HEK293 (cell line): ENCODE results near the gene TRPV6.
A peak's percentile ranks its signal among the peaks of the same experiment; 100 is the strongest.

Experiments
- CTCF ChIA-PET: fragments of 350-600 bp; formaldehyde crosslinking; extraction: SDS; loops from one replicate; lab custom pipeline; 2021; ENCODE audit warnings: antibody characterized with exemption; lab: Yijun Ruan, JAX
- POLR2A ChIA-PET: fragments of 300-600 bp; formaldehyde crosslinking; extraction: SDS; loops from one replicate; lab custom pipeline; 2020; ENCODE audit warnings: antibody characterized with exemption, inconsistent platforms; lab: Yijun Ruan, JAX
- H3K27ac ChIP-seq: fragments of 200-500 bp; sonication (Bioruptor generic); 2 replicates; pipeline ENCODE4 v1.5.1; 2014; ENCODE audit warnings: low read depth, low read length, control low read depth, inconsistent platforms; ENCODE audit errors: extremely low read depth
- H3K36me3 ChIP-seq, 2 experiments: fragments of 200-500 bp in 1 of 2; sonication (Bioruptor generic) in 1 of 2; 1 replicate in 1 of 2; 2 replicates in 1 of 2; pipeline ENCODE4 v1.5.1; 2014 to 2017; ENCODE audit warnings: inconsistent platforms in 2 of 2, low read length in 2 of 2; ENCODE audit not compliant: control insufficient read depth in 2 of 2, insufficient read depth in 1 of 2
- H3K4me1 ChIP-seq: fragments of 200-500 bp; sonication (Bioruptor generic); 2 replicates; pipeline ENCODE4 v1.5.1; 2014; ENCODE audit warnings: mild to moderate bottlenecking, low read length, inconsistent platforms; ENCODE audit not compliant: control insufficient read depth, insufficient read depth
- H3K4me3 ChIP-seq: 2 replicates; pipeline ENCODE4 v1.5.1; 2011; ENCODE audit warnings: low read depth, mild to moderate bottlenecking, control low read depth, low read length, moderate library complexity
- H3K9me3 ChIP-seq: fragments of 200-500 bp; sonication (Bioruptor generic); 2 replicates; pipeline ENCODE4 v1.5.1; 2014; ENCODE audit warnings: low read depth, low read length, inconsistent platforms; ENCODE audit not compliant: control insufficient read depth, insufficient read depth
- HOXC10 ChIP-seq: sonication (generic); formaldehyde crosslinking; IDR thresholded peaks from 2 replicates; pipeline ENCODE4 v1.8.1; 2023; ENCODE audit warnings: mild to moderate bottlenecking, missing genetic modification reagents
- IKZF3 ChIP-seq: fragments of 450-650 bp; IDR thresholded peaks from 2 replicates; pipeline ENCODE4 v1.5.0; 2018; ENCODE audit warnings: missing biosample characterization, mild to moderate bottlenecking, missing genetic modification characterization, moderate library complexity
- PRDM1 ChIP-seq: fragments of 450-650 bp; formaldehyde crosslinking; IDR thresholded peaks from 2 replicates; pipeline ENCODE4; 2016; ENCODE audit warnings: missing biosample characterization, missing genetic modification characterization
- SETDB1 ChIP-seq: IDR thresholded peaks from one replicate; pipeline ENCODE4 v1.6.1; 2017; ENCODE audit warnings: mild to moderate bottlenecking, low read length, moderate library complexity, mixed read lengths; ENCODE audit not compliant: insufficient read length
- ZNF37A ChIP-seq: fragments of 450-650 bp; IDR thresholded peaks from 2 replicates; pipeline ENCODE4 v1.5.1; 2018; ENCODE audit warnings: missing biosample characterization, missing genetic modification characterization
- ZNF792 ChIP-seq: fragments of 450-650 bp; formaldehyde crosslinking; IDR thresholded peaks from 2 replicates; pipeline ENCODE4 v1.5.1; 2016; ENCODE audit warnings: missing biosample characterization, missing genetic modification characterization
- ZNF837 ChIP-seq: fragments of 450-650 bp; formaldehyde crosslinking; IDR thresholded peaks from 2 replicates; pipeline ENCODE4 v1.5.1; 2016; ENCODE audit warnings: missing biosample characterization, missing genetic modification characterization
- ZSCAN23 ChIP-seq: fragments of 450-650 bp; formaldehyde crosslinking; IDR thresholded peaks from 2 replicates; pipeline ENCODE4 v1.5.1; 2016; ENCODE audit warnings: missing biosample characterization, missing genetic modification characterization
- TF ChIP-seq, protein P1 (sequence below): fragments of 450-650 bp; formaldehyde crosslinking; IDR thresholded peaks from 2 replicates; pipeline ENCODE4 v1.5.1; 2016; ENCODE audit warnings: missing biosample characterization, missing genetic modification characterization
- TF ChIP-seq, protein P2 (sequence below): fragments of 450-650 bp; formaldehyde crosslinking; IDR thresholded peaks from 2 replicates; pipeline ENCODE4 v1.5.1; 2016; ENCODE audit warnings: missing biosample characterization, missing genetic modification characterization
- TF ChIP-seq, protein P3 (sequence below): fragments of 450-650 bp; formaldehyde crosslinking; IDR thresholded peaks from 2 replicates; pipeline ENCODE4 v1.5.1; 2016; ENCODE audit warnings: missing biosample characterization, missing genetic modification characterization
- TF ChIP-seq, protein P4 (sequence below): fragments of 450-650 bp; formaldehyde crosslinking; IDR thresholded peaks from 2 replicates; pipeline ENCODE4 v1.5.1; 2016; ENCODE audit warnings: missing biosample characterization, missing genetic modification characterization
- TF ChIP-seq, protein P5 (sequence below): fragments of 450-650 bp; formaldehyde crosslinking; IDR thresholded peaks from 2 replicates; pipeline ENCODE4 v1.5.1; 2016; ENCODE audit warnings: missing biosample characterization, missing genetic modification characterization

Gene TRPV6

DNA sequence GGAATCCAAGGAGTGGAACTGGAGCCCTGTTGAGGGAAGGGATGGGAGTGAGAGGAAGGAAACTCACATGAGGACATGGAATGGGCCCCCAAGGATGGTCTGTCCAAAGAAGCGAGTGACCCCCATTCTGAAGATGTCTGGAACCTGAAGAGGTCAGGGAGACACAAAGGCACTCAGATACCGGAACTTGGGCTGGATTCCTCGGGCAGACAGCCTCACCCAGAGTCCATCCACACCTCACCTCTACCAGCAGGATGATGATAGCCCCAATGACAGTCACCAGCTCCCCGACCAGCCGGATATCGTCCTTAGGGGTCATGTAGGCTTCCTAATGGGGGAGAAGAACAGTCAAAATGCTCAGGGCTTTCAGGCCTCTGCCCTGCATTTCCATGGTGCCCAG lies 10.7 kb downstream of the TRPV6 start (continued):
- TF ChIP-seq HOXC10 (CRISPR knock-in tag) = no peak
- TF ChIP-seq, all 188 proteins: peak for 0

DNA sequence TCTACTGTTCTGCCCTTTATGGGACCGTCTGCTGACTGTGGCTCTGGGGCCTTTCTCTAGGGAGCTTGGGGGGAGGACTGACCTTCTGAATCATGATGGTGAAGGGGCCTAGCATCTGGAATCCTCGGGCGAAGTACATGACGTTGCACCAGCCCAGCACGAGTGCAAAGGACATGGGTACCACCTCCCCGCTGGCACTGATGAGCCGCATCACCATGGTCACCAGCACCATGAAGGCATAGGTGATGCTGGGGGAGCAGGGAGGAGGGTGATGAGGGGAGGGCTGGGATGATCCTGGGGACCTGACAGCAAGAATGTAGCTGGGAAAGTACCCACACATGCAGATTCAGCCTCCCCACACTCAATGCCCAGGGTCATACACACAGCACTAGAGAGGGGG lies 11.1 kb downstream of the TRPV6 start:
- H3K36me3 ChIP-seq = peaks cover 0 to 17% of the 10 kb centered on the region in 2 experiments; a peak in 1 of 3 replicates
- ChIA-PET CTCF (interaction anchor here (0.6 to 3.5 kb wide), 5 partner anchors 20 to 340 kb away, joined by 3 to 61 read pairs (median 12); no protein-coding TSS in a partner anchor), POLR2A (no interaction called here)
- H3K4me3 ChIP-seq = no peak overlapping the region
- no peaks in the 10 kb centered on the region for H3K9me3 ChIP-seq
- no peaks in the 10 kb centered on the region for H3K4me1 ChIP-seq
- TF ChIP-seq, protein P1, sequence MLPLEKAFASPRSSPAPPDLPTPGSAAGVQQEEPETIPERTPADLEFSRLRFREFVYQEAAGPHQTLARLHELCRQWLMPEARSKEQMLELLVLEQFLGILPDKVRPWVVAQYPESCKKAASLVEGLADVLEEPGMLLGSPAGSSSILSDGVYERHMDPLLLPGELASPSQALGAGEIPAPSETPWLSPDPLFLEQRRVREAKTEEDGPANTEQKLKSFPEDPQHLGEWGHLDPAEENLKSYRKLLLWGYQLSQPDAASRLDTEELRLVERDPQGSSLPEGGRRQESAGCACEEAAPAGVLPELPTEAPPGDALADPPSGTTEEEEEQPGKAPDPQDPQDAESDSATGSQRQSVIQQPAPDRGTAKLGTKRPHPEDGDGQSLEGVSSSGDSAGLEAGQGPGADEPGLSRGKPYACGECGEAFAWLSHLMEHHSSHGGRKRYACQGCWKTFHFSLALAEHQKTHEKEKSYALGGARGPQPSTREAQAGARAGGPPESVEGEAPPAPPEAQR = no peak
- H3K27ac ChIP-seq = no peak overlapping the region

DNA sequence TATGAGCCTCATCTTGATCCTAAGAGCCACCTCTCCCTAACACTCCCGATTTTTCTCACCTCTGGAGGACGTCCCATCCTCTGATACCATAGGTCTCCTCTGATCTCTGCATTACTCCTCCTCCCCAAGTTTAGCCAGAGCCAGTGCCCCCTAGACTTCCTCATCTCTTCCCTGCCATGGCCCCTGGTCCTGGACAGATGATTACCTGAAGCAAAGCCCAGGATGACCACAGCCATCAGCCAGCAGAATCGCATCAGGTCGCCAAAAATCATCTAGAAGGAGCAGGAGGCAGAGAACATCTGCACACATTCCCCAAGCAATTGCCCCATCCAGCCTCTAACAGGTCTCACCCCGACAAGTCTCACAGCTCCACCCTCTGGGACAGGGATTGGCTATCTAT lies 11.7 kb downstream of the TRPV6 start:
- H3K9me3 ChIP-seq = no peaks in the 10 kb centered on the region
- H3K36me3 ChIP-seq = peaks cover 0 to 17% of the 10 kb centered on the region in 2 experiments; a peak in 1 of 3 replicates
- no peak overlapping the region for H3K27ac ChIP-seq
- no peak for TF ChIP-seq ZSCAN23 (tag by site-specific recombination)
- TF ChIP-seq, protein P2, sequence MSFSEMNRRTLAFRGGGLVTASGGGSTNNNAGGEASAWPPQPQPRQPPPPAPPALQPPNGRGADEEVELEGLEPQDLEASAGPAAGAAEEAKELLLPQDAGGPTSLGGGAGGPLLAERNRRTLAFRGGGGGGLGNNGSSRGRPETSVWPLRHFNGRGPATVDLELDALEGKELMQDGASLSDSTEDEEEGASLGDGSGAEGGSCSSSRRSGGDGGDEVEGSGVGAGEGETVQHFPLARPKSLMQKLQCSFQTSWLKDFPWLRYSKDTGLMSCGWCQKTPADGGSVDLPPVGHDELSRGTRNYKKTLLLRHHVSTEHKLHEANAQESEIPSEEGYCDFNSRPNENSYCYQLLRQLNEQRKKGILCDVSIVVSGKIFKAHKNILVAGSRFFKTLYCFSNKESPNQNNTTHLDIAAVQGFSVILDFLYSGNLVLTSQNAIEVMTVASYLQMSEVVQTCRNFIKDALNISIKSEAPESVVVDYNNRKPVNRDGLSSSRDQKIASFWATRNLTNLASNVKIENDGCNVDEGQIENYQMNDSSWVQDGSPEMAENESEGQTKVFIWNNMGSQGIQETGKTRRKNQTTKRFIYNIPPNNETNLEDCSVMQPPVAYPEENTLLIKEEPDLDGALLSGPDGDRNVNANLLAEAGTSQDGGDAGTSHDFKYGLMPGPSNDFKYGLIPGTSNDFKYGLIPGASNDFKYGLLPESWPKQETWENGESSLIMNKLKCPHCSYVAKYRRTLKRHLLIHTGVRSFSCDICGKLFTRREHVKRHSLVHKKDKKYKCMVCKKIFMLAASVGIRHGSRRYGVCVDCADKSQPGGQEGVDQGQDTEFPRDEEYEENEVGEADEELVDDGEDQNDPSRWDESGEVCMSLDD (tag by site-specific recombination) = no peak
- ChIA-PET POLR2A (interaction anchor here (1.6 kb wide), 1 partner anchor 414 kb away, joined by 3 read pairs; the partner anchor contains the start of gene CASP2), CTCF (interaction anchor here (0.6 to 3.5 kb wide), 24 partner anchors 8 to 366 kb away, joined by 3 to 61 read pairs (median 5); partner anchors contain the start of genes EPHB6 and TRPV5)
- H3K4me3 ChIP-seq = no peak overlapping the region
- H3K4me1 ChIP-seq = no peaks in the 10 kb centered on the region

DNA sequence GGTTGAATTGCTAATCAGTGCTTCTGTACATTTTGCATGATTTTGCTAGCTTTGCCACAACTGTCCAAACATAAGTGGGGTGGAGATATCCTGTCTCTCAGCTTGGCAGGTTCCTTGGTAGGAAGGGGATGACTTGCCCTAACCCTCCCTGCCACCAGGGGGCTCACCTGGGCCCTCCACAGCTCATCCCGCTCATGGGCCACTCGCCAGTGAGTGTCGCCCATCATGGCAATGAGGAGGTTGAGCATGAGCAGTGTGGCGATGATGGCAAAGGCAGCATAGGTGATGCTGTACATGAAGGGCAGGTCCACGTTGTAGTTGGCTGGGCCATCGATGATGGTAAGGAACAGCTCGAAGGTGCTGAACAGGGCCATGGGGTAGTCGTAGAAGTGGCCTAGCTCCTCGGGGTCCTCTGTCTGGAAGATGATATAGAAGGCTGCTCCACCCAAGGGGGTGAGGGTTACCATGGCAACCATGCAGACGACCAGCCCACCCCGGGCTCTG lies 12.2 kb downstream of the TRPV6 start:
- H3K36me3 ChIP-seq = peaks cover 0 to 17% of the 10 kb centered on the region in 2 experiments; a peak in 1 of 3 replicates
- TF ChIP-seq, protein P3, sequence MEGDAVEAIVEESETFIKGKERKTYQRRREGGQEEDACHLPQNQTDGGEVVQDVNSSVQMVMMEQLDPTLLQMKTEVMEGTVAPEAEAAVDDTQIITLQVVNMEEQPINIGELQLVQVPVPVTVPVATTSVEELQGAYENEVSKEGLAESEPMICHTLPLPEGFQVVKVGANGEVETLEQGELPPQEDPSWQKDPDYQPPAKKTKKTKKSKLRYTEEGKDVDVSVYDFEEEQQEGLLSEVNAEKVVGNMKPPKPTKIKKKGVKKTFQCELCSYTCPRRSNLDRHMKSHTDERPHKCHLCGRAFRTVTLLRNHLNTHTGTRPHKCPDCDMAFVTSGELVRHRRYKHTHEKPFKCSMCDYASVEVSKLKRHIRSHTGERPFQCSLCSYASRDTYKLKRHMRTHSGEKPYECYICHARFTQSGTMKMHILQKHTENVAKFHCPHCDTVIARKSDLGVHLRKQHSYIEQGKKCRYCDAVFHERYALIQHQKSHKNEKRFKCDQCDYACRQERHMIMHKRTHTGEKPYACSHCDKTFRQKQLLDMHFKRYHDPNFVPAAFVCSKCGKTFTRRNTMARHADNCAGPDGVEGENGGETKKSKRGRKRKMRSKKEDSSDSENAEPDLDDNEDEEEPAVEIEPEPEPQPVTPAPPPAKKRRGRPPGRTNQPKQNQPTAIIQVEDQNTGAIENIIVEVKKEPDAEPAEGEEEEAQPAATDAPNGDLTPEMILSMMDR (tag by site-specific recombination) = peak; percentile 85
- TF ChIP-seq ZNF37A (tag by site-specific recombination) = no peak
- H3K27ac ChIP-seq = no peak overlapping the region
- H3K4me1 ChIP-seq = no peaks in the 10 kb centered on the region
- H3K4me3 ChIP-seq = no peak overlapping the region
- no peaks in the 10 kb centered on the region for H3K9me3 ChIP-seq
- ChIA-PET CTCF (interaction anchor here (0.6 to 3.5 kb wide), 41 partner anchors 9 to 1564 kb away, joined by 3 to 61 read pairs (median 4); partner anchors contain the start of genes EPHB6 and TRPV5), POLR2A (interaction anchor here (1.6 kb wide), 1 partner anchor 415 kb away, joined by 3 read pairs; the partner anchor contains the start of gene CASP2)

DNA sequence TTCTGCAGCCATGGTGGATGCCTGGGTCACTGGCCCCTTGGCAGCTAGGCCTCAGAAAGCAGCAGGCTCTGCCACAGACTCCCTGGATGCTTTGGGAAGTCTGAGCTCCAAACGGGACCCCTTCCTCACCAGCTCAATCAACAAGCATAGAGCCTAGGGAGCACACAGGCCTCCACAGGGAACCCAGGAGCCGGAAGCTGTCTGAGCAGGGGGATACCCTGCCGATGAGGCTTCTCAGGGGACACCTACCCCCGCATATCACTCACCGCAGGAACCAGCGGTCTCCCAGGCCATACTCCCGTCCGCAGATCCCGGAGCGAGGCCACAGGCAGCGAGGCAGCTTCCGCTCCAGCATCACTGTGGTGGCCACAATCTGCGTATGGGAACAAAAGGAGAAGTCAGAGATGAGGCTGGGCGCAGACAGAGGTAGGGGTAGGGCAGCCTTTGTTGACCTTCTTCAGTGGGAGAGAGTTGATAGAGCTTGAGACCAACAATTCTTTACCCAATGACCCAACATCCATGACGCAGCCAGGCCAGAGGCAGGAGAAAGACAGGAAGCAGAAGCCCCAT lies 13.4 kb downstream of the TRPV6 start:
- Histone ChIP-seq H3K4me1 (no peaks in the 10 kb centered on the region), H3K4me3 (no peak overlapping the region), H3K9me3 (no peaks in the 10 kb centered on the region), H3K36me3 (peaks cover 0 to 17% of the 10 kb centered on the region in 2 experiments; a peak in 1 of 3 replicates), H3K27ac (no peak overlapping the region)
- POLR2A ChIA-PET = no interaction called here
- CTCF ChIA-PET = interaction anchor here (0.9 to 3.5 kb wide), 25 partner anchors 10 to 347 kb away, joined by 3 to 61 read pairs (median 4); partner anchors contain the start of genes EPHB6 and TRPV5
- TF ChIP-seq IKZF3 (tag by site-specific recombination) (no peak), PRDM1 (tag by site-specific recombination) (no peak), SETDB1 (no peak), ZNF792 (tag by site-specific recombination) (no peak), ZNF837 (tag by site-specific recombination) (no peak)
- TF ChIP-seq, protein P4, sequence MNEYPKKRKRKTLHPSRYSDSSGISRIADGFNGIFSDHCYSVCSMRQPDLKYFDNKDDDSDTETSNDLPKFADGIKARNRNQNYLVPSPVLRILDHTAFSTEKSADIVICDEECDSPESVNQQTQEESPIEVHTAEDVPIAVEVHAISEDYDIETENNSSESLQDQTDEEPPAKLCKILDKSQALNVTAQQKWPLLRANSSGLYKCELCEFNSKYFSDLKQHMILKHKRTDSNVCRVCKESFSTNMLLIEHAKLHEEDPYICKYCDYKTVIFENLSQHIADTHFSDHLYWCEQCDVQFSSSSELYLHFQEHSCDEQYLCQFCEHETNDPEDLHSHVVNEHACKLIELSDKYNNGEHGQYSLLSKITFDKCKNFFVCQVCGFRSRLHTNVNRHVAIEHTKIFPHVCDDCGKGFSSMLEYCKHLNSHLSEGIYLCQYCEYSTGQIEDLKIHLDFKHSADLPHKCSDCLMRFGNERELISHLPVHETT = no peak
- TF ChIP-seq, protein P5, sequence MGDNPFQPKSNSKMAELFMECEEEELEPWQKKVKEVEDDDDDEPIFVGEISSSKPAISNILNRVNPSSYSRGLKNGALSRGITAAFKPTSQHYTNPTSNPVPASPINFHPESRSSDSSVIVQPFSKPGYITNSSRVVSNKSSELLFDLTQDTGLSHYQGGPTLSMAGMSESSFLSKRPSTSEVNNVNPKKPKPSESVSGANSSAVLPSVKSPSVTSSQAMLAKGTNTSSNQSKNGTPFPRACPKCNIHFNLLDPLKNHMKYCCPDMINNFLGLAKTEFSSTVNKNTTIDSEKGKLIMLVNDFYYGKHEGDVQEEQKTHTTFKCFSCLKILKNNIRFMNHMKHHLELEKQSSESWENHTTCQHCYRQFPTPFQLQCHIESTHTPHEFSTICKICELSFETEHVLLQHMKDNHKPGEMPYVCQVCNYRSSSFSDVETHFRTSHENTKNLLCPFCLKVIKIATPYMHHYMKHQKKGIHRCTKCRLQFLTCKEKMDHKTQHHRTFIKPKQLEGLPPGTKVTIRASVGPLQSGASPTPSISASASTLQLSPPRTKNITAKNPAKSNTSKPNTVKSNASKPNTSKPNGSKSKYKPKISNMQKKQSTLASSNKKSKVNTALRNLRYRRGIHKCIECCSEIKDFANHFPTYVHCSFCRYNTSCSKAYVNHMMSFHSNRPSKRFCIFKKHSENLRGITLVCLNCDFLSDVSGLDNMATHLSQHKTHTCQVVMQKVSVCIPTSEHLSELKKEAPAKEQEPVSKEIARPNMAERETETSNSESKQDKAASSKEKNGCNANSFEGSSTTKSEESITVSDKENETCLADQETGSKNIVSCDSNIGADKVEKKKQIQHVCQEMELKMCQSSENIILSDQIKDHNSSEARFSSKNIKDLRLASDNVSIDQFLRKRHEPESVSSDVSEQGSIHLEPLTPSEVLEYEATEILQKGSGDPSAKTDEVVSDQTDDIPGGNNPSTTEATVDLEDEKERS (tag by site-specific recombination) = no peak
